HK-2 (cell line): ENCODE data around the gene EIF5AL1.
"Not testable (repeated sequence)": the region's sequence is repeated elsewhere in the genome, so short reads cannot be mapped to it uniquely, and the experiment has no call there.

Experiments used
- DNase-seq: peaks from one replicate; pipeline ENCODE4 v3.0.0-alpha.2; 2018; ENCODE audit not compliant: unreplicated experiment

Gene EIF5AL1

DNA sequence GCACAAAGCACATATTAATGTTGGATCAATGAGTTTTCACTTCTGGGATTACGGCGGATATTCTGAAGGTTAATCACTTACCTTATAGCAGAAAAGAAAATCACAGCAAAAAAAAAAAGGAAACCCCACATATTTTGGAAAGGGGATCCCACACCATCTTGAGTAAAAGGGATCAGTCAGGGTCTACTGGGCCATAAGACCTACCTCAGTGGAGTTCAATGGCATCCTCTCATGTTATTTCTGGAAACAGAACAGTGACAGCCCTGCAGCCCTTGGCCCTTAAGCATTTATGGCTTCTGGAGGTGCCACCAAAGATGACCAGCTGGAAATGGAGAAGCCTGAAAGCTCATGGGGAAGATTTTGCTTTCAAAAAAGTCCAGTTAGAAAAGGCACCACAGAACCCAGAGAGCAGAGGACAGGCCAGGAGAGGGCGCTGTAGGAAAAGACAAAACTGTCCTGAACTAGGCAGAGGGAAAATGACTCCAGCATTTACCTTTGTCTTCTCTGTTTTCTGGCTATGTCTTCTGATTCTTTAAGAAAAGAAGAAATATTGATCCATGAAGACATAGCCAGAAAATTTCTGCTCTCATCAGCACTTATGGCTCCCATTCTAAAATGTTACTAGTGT, 2.9 kb upstream of the EIF5AL1 start:
- DNase-seq = not testable (repeated sequence)

- not testable (repeated sequence) for DNase-seq
Measured at GRCh38 chr10:79509934-79510508, 2.3 kb upstream of the EIF5AL1 start.

- DNase-seq = not testable (repeated sequence)
Measured at GRCh38 chr10:79516532-79517205, 4.3 kb downstream of the EIF5AL1 start.

DNA sequence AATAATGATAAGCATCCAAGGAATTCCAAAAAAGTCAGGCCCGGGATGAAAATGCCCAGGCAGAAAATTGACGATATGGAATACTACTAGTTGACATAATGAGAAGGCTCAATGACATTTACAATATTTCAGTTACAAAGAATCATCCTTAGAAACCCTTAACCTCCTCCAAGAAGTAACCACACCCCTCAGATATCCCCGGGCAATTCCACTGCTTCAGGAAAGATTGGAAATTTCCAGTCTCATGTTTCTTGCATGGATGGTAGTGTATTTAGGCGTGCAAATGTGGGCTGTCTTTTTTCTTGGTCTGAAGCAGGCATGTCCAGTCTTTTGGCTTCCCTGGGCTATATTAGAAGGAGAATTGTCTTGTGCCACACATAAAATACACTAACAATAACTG, 5.2 kb downstream of the EIF5AL1 start:
- DNase-seq = not testable (repeated sequence)

DNA sequence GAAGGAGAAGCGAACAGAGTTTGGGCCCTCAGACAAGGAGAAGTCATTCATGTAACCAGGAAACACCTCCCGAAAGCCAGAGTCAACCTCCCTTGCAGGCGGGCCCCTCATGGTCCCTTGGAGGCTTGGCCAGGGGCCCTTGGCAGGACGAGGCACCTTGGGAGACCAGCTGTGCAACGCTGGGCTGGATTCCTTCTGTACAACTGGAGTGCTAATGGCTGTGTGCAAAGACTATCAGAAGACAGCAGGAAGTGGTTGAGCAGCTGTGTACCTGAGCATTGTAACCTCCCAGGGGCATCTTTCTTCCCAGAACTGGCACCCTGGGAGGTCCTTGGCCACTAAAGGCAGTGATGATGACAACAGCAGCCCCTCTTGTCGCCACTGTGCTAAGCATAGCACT, 9.4 kb downstream of the EIF5AL1 start:
- DNase-seq = not testable (repeated sequence)

GRCh38 chr10:79522464-79522863, 10.1 kb downstream of the EIF5AL1 start:
- not testable (repeated sequence) for DNase-seq

GRCh38 chr10:79523157-79523853, 11.0 kb downstream of the EIF5AL1 start:
- DNase-seq = not testable (repeated sequence)

GRCh38 chr10:79525049-79525710, 12.8 kb downstream of the EIF5AL1 start:
- not testable (repeated sequence) for DNase-seq

DNA sequence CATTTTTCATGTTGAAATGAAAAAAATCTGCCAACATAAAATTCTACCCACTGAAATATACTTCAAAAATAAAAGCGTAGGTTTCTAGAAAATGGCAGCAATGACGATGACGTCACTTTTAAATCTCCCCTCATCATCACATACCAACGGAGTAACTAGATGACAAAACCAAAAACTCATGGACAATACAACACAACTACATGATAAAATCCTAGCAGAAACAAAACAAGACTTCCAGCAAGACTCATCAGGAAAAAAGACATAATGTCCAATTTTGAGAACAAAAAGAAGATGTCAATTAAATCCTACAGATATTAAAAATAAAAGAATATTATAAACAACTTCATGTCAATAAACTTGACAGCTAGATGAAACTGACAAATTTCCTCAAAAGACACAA, 15.9 kb downstream of the EIF5AL1 start:
- not testable (repeated sequence) for DNase-seq

DNA sequence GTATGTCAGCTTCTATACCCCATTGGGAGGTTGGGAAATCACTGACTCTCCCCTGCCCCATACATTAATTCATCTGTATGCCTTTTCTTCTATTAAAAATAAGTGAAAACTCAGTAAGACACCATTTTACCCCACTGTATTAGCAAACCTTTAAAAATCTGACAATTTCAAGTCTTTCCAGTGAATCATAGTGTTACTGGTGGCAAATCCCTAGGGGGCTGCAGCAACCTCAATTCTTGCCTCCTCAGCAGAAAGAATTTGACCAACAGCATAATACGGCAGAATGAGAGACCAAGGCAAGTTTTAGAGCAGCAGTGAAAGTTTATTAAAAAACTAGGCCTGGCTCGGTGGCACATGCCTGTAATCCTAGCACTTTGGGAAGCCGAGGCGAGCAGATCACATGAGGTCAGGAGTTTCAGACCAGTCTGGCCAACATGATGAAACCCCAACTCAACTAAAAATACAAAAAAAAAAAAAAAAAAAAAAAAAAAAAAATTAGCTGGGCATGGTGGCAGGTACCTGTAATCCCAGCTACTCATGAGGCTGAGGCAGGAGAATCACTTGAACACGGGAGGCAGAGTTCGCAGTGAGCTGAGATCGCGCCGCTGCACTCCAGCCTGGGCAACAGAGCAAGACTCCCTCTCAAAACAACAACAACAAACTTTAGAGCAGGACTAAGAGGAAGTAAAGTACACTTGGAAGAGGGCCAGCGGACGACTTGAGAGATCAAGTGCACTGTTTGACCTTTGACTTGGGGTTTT, 21.0 kb downstream of the EIF5AL1 start:
- DNase-seq = not testable (repeated sequence)

GRCh38 chr10:79533903-79534175, 21.5 kb downstream of the EIF5AL1 start:
- DNase-seq = not testable (repeated sequence)

GRCh38 chr10:79538311-79538710, 26.0 kb downstream of the EIF5AL1 start:
- DNase-seq = not testable (repeated sequence)

GRCh38 chr10:79540930-79541329, 28.6 kb downstream of the EIF5AL1 start:
- not testable (repeated sequence) for DNase-seq

DNA sequence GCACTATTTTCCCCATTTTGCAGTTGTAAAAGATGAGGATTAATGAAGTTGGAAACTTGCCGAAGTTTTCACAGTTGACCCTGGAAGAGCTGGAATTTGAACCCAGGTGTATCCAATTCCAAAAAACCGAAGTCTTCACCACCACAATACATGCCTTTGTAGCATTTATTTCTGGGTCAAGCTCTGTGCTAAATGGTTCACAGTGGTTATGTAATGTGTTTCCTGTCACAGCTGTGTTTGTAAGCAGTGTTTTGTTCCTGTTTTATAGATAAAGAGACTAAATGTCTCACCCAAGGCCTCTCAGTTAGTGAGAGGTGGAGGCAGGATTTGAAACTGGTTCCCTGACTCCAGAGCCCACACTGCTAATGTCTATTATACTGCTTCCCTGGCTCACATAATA, 30.3 kb downstream of the EIF5AL1 start:
- DNase-seq = no peak

GRCh38 chr10:79544408-79544807, 32.1 kb downstream of the EIF5AL1 start:
- DNase-seq = not testable (repeated sequence)

GRCh38 chr10:79544926-79545659, 32.8 kb downstream of the EIF5AL1 start:
- not testable (repeated sequence) for DNase-seq

DNA sequence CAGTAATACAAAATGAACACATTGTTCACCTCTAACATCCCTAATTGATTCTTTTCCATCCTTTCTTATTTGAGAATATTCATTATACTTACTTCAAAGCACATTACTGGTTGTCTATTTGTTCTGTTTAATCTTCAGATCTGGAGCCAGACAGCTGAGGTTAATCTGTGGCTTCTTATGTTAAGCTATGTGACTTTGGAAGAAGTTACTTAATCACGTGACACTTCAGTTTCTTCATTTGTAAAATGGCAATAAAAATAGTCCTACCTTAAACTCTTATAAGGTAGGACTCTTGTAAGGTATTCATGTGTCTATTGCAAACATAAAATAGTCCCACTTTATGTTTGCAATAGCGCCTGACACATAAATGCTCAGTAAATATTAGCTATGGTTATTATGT, 34.8 kb downstream of the EIF5AL1 start:
- not testable (repeated sequence) for DNase-seq

DNA sequence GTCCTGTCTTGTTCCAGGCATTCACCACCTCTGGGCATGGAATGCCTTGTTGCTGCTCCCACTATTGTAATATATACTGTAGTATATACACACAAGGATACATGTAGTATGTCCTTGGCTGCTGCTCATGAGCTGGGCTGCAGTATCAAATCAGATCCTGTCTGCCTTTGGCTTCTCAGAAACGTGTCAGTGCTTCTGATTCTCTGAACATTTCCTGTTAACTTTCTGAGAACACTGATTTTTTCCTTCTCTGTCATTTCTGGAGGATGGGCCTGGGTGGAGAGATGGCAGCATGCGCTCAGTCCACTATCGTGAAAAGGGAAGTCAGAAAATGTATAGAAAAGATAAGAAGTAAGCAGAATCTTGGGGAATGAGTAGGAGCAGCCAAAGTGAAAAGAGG, 35.6 kb downstream of the EIF5AL1 start:
- no peak for DNase-seq

GRCh38 chr10:79552143-79552542, 39.8 kb downstream of the EIF5AL1 start:
- DNase-seq = no peak
